NT2/D1 (cell line): Measurements from ENCODE around the gene CD59.

ENCODE experiments used
- SUZ12 ChIP-seq: IDR thresholded peaks from 2 replicates; pipeline ENCODE4 v1.6.1; 2011; ENCODE audit not compliant: insufficient read length, insufficient read depth; ENCODE audit errors: extremely low read depth
- YY1 ChIP-seq: IDR thresholded peaks from 2 replicates; pipeline ENCODE4 v1.6.1; 2011; ENCODE audit not compliant: insufficient read length, insufficient read depth
- ZNF274 ChIP-seq: IDR thresholded peaks from 2 replicates; pipeline ENCODE4 v1.6.1; 2011; ENCODE audit warnings: mild to moderate bottlenecking, low read depth, low read length

GRCh38 chr11:33725496-33725895 lies 10.7 kb downstream of the CD59 start:
- TF ChIP-seq YY1 (no peak), SUZ12 (no peak), ZNF274 (no peak)
